ENCODE results near the gene LRRC19.

LRRC19 gene

DNA sequence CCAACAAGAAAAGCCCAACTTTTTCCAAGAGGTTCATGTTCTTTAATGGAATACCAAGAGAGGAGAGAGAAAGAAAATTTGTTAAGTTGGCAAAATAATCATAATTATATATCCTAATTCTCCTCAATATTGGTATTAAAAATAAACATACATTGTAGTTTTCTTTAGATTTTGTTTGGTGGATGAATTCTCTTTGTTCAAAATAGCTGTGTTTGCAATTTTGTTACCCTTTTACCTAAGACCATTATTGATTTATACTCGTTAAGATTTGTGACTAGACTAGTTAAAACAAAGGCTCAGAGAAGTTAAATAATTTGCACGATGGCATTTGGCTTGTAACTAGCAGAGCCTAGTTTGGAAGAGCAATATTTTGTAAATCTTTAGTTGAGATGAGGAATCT is 9.7 kb downstream of the LRRC19 start:
- TF ChIP-seq, protein P1, sequence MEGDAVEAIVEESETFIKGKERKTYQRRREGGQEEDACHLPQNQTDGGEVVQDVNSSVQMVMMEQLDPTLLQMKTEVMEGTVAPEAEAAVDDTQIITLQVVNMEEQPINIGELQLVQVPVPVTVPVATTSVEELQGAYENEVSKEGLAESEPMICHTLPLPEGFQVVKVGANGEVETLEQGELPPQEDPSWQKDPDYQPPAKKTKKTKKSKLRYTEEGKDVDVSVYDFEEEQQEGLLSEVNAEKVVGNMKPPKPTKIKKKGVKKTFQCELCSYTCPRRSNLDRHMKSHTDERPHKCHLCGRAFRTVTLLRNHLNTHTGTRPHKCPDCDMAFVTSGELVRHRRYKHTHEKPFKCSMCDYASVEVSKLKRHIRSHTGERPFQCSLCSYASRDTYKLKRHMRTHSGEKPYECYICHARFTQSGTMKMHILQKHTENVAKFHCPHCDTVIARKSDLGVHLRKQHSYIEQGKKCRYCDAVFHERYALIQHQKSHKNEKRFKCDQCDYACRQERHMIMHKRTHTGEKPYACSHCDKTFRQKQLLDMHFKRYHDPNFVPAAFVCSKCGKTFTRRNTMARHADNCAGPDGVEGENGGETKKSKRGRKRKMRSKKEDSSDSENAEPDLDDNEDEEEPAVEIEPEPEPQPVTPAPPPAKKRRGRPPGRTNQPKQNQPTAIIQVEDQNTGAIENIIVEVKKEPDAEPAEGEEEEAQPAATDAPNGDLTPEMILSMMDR (IDR thresholded peaks at IDR 0.05; ENCODE audit: extremely low read depth, missing control alignments), result no peak
- no peak for DNase-seq (ENCODE audit: low spot score)

DNA sequence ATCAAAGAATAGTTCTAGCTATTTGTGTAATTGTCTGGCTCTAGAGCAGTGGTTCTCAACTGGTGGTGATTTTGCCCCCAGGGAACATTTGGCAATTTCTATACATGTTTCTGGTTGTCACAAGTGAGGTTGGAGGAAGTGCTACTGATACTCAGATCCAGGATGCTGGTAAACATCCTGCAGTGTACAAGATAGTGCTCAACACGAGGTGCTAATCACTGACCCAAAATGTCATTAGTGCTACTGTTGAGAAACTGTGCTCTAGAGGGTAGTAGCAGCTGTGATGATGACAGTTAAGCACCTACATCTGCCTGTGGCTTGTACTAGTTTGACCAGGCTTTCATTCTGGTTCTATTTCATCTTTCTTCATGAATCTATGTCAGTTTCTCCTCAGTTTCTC is 22.1 kb downstream of the LRRC19 start:
- TF ChIP-seq, protein P1 (IDR thresholded peaks at IDR 0.05; ENCODE audit: extremely low read depth, missing control alignments), result no peak
- DNase-seq (ENCODE audit: low spot score), result no peak

DNA sequence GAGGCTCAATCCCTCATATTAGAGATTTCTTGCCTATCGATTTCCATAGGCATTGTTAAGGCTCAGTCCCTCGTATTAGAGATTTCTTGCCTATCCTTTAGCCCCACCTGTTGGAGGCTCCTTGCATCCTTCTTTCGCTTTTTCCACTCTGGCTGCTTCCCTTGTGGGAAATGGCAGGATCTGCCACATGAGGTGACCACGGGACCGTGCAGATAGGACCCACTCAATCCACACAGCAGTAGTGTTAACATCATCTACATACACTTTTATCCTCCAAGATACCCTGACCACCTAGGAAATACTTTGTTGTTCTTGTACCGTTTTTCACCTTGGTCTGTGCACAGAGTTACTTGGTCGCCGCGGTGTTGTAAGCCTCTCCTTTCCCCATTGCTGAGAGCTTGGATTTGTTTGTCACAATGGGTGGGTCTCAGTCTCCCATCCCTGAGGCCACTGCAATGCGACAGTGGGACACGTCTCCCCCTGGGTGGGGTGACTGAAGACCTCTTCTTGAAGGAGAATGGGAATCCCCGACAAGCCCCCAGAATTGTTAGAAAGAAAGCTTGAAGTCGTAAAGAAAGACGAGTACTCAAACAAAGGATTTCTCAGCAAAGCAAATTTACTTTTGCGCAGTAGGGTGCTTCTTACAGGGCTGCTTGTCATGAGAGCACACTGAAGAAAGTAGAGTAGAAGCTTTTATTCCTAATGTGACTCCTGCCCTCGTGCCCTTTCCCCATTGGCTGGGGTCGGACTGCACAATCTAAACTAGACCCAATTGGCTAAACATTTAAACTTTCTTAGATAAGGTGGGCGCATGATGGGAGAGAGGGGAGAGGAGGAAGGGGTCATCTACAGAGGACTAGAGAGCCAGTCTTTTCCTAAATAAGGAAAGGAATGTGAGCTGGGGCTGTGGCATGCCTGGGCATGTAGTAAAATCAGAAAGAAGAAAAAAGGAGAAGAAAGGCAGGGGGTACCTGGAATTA is 29.5 kb downstream of the LRRC19 start:
- DNase-seq (ENCODE audit: low spot score), result no peak
- TF ChIP-seq, protein P1 (IDR thresholded peaks at IDR 0.05; ENCODE audit: extremely low read depth, missing control alignments), result no peak

DNA sequence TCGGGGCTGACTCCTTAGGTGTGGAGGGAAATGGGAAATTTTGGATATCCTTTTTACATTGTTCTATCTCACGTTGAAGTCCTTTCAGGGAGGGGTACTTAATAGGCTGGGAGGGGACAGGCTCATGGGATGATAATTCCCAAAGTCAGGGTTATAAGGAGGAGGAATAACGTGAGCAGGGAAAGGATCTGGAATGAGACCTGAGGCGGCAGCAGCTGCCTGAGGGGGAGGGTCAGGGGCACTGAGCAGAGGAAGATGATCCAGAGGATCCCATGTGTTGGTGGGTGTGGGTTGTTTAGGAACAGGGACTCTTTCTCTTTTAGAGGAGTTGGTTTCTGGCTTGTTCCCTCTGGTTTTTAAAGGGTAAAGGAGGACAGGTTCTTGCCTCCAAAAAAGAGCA is 30.5 kb downstream of the LRRC19 start:
- no peak for DNase-seq (ENCODE audit: low spot score)
- TF ChIP-seq, protein P1 (IDR thresholded peaks at IDR 0.05; ENCODE audit: extremely low read depth, missing control alignments), result no peak

DNA sequence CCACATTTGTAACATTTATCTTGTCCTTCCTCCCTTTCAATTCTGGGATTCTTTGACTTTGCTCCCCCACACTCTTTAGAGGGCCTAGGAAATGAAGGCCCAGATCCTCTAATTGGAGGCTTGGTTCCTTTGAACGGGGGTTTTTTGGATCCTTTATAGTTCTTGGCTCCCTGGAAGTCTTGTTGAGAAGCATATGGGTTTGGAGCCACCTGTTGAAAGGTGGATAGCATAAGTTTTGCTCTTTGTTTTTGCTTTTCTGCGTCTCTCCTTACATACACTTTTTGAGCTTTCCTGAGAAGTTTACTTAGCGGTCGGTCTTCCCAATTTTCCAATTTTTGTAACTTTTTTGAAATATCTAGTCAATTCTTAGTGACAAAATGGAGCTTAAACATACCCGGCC is 31.5 kb downstream of the LRRC19 start:
- TF ChIP-seq, protein P1 (IDR thresholded peaks at IDR 0.05; ENCODE audit: extremely low read depth, missing control alignments), result no peak
- DNase-seq (ENCODE audit: low spot score), result no peak

DNA sequence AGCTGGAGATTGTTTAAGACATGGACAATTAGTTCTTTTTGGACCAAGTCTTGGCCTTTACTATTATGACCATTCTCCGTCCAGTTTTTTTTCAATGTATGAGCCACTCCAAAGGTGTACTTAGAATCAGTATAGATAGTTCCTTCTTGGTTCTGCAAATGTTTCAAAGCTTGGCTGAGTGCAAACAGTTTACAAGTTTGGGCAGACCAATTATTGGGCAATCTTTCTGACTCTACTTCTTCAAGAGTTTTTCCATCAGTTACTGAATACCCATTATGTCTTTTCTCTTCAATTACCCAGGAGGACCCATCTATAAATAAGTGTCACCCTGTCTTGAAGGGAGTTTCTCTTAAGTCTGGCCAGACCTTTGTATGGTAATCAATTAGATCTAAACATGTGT is 33.8 kb downstream of the LRRC19 start:
- no peak for DNase-seq (ENCODE audit: low spot score)
- TF ChIP-seq, protein P1 (IDR thresholded peaks at IDR 0.05; ENCODE audit: extremely low read depth, missing control alignments), result no peak

DNA sequence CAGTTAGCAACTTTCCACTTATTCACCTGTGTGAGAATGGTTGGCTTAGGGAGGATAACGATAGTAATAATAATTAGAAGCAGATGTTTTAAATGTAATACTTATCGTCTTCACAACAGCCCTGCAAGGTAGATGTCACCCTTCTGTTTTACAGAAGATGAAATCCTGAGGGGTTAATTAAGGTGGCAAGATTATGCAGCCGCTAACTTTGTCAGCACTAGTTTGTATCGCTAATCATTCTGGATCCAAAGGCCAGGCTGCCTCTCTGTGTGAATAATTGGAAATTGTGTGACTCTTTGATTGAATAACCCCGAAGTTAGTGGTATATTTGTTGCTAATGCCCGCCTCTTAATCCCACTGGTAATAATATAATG is 48.6 kb downstream of the LRRC19 start:
- no peak for DNase-seq (ENCODE audit: low spot score)
- TF ChIP-seq, protein P1 (IDR thresholded peaks at IDR 0.05; ENCODE audit: extremely low read depth, missing control alignments), result no peak
